RWPE2 (cell line): ENCODE measurements around the gene ABCC1.
A peak's percentile ranks its signal among the peaks of the same experiment; 100 is the strongest.

Source experiments
- ATAC-seq: fragments of 200-7000 bp; cut with Tn5 transposase; 3 replicates; pipeline ENCODE4 v1.9.1; 2021; ENCODE audit warnings: low read depth
- DNase-seq: peaks from one replicate; pipeline ENCODE4 v3.0.0-alpha.2; 2020; ENCODE audit warnings: low spot score
- H3K27ac ChIP-seq: fragments of 450-650 bp; 2 replicates; pipeline ENCODE4 v1.5.1; 2017; ENCODE audit warnings: mild to moderate bottlenecking; ENCODE audit not compliant: poor library complexity, severe bottlenecking
- H3K27me3 ChIP-seq: fragments of 250-450 bp; sonication (Bioruptor Pico); 2 replicates; pipeline ENCODE4 v1.5.1; 2021; ENCODE audit warnings: mild to moderate bottlenecking, moderate library complexity; ENCODE audit not compliant: insufficient read depth, poor library complexity, severe bottlenecking
- H3K36me3 ChIP-seq: fragments of 250-450 bp; sonication (Bioruptor Pico); 2 replicates; pipeline ENCODE4 v1.5.1; 2020; ENCODE audit warnings: low read depth, mild to moderate bottlenecking, moderate library complexity
- H3K4me1 ChIP-seq: fragments of 250-450 bp; sonication (Bioruptor Pico); 2 replicates; pipeline ENCODE4 v1.5.1; 2021; ENCODE audit warnings: mild to moderate bottlenecking, moderate library complexity; ENCODE audit not compliant: insufficient read depth, poor library complexity, severe bottlenecking
- H3K4me3 ChIP-seq: fragments of 250-450 bp; sonication (Bioruptor Pico); 2 replicates; pipeline ENCODE4 v1.5.1; 2021; ENCODE audit warnings: mild to moderate bottlenecking, moderate library complexity; ENCODE audit not compliant: severe bottlenecking
- H3K9me3 ChIP-seq: fragments of 250-450 bp; sonication (Bioruptor Pico); 2 replicates; pipeline ENCODE4 v1.5.1; 2021; ENCODE audit warnings: mild to moderate bottlenecking, moderate library complexity; ENCODE audit not compliant: severe bottlenecking
- TF ChIP-seq, protein P1 (sequence below): fragments of 450-650 bp; IDR thresholded peaks from one replicate; pipeline ENCODE4 v1.5.1; 2017; ENCODE audit warnings: mild to moderate bottlenecking, moderate library complexity; ENCODE audit not compliant: poor library complexity, severe bottlenecking

Gene ABCC1

GRCh38 chr16:16124438-16124837, 175.0 kb downstream of the ABCC1 start:
- peaks cover 68% of the 10 kb centered on the region for H3K36me3 ChIP-seq

DNA sequence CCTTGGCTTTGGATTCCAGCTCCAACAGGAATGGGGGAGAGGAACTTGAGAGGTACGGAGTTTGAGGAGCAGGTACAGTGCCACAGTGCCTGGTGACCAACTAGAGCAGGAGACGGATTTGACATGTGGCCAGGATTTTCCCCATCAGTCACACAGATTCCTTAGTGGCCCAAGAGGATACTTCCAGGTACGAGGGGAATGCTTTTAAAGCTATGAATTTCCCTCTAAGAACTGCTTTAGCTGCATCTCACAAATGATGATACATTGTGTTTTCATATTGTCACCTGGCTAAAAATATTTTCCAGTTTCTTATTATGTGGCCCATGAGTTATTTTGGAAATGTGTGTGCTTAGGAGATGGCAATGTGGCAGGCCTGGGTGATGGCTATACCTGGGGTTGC, 175.6 kb downstream of the ABCC1 start:
- no peak for DNase-seq
- H3K4me3 ChIP-seq, result no peak overlapping the region
- H3K27me3 ChIP-seq, result no peaks in the 10 kb centered on the region
- H3K36me3 ChIP-seq, result peaks cover 73% of the 10 kb centered on the region
- H3K4me1 ChIP-seq, result no peaks in the 10 kb centered on the region
- H3K27ac ChIP-seq, result no peak overlapping the region
- H3K9me3 ChIP-seq, result peaks cover 5% of the 10 kb centered on the region
- ATAC-seq, result no peak
- TF ChIP-seq, protein P1, sequence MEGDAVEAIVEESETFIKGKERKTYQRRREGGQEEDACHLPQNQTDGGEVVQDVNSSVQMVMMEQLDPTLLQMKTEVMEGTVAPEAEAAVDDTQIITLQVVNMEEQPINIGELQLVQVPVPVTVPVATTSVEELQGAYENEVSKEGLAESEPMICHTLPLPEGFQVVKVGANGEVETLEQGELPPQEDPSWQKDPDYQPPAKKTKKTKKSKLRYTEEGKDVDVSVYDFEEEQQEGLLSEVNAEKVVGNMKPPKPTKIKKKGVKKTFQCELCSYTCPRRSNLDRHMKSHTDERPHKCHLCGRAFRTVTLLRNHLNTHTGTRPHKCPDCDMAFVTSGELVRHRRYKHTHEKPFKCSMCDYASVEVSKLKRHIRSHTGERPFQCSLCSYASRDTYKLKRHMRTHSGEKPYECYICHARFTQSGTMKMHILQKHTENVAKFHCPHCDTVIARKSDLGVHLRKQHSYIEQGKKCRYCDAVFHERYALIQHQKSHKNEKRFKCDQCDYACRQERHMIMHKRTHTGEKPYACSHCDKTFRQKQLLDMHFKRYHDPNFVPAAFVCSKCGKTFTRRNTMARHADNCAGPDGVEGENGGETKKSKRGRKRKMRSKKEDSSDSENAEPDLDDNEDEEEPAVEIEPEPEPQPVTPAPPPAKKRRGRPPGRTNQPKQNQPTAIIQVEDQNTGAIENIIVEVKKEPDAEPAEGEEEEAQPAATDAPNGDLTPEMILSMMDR, result no peak

More at GRCh38 chr16:16124438-16124837, 175.0 kb downstream of the ABCC1 start:
- TF ChIP-seq, protein P1, result no peak
- no peak for DNase-seq
- no peak for ATAC-seq
- no peaks in the 10 kb centered on the region for H3K27me3 ChIP-seq
- H3K4me3 ChIP-seq, result no peak overlapping the region
- H3K9me3 ChIP-seq, result peaks cover 5% of the 10 kb centered on the region
- H3K4me1 ChIP-seq, result no peaks in the 10 kb centered on the region
- H3K27ac ChIP-seq, result no peak overlapping the region

DNA sequence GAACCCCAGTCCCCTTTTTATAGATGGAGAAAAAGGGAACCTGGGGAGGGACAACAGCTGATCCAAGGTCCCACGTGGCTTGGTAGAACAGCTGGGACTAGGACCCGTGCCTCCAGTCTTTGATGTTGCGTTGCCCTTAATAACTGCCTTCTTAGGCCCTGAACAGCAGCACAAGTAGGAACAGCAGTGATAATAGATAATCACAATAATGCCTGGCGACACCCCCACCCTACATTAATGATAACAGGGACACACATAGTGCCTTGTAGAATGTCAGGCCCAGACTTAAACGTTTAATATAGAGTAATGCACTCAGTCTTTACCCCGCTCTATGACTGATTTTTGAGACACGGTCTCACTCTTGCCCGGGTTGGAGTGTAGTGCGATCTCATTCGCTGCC, 177.5 kb downstream of the ABCC1 start:
- DNase-seq (no peak), ATAC-seq (no peak)
- H3K4me3 ChIP-seq, result no peak overlapping the region
- TF ChIP-seq, protein P1, result no peak
- H3K36me3 ChIP-seq, result peaks cover 72% of the 10 kb centered on the region
- H3K9me3 ChIP-seq, result peaks cover 5% of the 10 kb centered on the region
- no peak overlapping the region for H3K27ac ChIP-seq
- no peaks in the 10 kb centered on the region for H3K4me1 ChIP-seq
- H3K27me3 ChIP-seq, result no peaks in the 10 kb centered on the region

GRCh38 chr16:16127469-16128116, 178.2 kb downstream of the ABCC1 start:
- TF ChIP-seq, protein P1, result peak; percentile 87
- Histone ChIP-seq H3K36me3 (peaks cover 69% of the 10 kb centered on the region), H3K9me3 (peaks cover 5% of the 10 kb centered on the region), H3K27ac (no peak overlapping the region), H3K27me3 (no peaks in the 10 kb centered on the region), H3K4me1 (no peaks in the 10 kb centered on the region), H3K4me3 (no peak overlapping the region)
- ATAC-seq, result peak; percentile 63
- no peak for DNase-seq

DNA sequence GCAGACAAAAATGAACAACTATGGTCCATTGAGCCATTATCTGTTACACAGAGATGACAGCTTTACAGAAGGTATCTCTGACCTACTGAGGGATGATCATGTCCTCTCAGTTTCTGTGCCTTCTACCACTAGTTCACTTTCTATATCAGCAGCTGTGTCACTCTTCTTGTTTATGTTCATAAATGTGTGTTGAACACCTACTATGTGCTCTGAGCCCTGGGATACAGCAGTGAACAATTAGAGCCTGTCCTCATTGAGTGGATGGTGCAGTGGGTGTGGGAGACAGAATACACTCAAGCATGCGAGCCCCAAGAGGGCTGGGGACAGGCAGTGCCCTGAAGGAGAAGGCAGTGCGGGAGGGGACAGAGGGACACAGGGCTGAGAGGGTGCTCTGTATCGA, 181.8 kb downstream of the ABCC1 start:
- ATAC-seq (no peak), DNase-seq (no peak)
- H3K36me3 ChIP-seq, result peaks cover 70% of the 10 kb centered on the region
- H3K9me3 ChIP-seq, result no peaks in the 10 kb centered on the region
- no peak overlapping the region for H3K4me3 ChIP-seq
- H3K27me3 ChIP-seq, result no peaks in the 10 kb centered on the region
- H3K27ac ChIP-seq, result no peak overlapping the region
- TF ChIP-seq, protein P1, result no peak
- no peaks in the 10 kb centered on the region for H3K4me1 ChIP-seq
